Measurements from ENCODE around the gene LRRC75A.
"Not testable (repeated sequence)": the region's sequence is repeated elsewhere in the genome, so short reads cannot be mapped to it uniquely, and the experiment has no call there.

GRCh38 chr17:16452268-16452667 is 39.7 kb downstream of the LRRC75A start:
- TF ChIP-seq, protein P1, sequence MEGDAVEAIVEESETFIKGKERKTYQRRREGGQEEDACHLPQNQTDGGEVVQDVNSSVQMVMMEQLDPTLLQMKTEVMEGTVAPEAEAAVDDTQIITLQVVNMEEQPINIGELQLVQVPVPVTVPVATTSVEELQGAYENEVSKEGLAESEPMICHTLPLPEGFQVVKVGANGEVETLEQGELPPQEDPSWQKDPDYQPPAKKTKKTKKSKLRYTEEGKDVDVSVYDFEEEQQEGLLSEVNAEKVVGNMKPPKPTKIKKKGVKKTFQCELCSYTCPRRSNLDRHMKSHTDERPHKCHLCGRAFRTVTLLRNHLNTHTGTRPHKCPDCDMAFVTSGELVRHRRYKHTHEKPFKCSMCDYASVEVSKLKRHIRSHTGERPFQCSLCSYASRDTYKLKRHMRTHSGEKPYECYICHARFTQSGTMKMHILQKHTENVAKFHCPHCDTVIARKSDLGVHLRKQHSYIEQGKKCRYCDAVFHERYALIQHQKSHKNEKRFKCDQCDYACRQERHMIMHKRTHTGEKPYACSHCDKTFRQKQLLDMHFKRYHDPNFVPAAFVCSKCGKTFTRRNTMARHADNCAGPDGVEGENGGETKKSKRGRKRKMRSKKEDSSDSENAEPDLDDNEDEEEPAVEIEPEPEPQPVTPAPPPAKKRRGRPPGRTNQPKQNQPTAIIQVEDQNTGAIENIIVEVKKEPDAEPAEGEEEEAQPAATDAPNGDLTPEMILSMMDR (IDR thresholded peaks at IDR 0.05), result not testable (repeated sequence)
- TF ChIP-seq POLR2A (IDR thresholded peaks at IDR 0.05), result not testable (repeated sequence)

All from uterus (tissue), 2 donors.